Endothelial cell of umbilical vein (primary cell): ENCODE results near the gene NCR1. TPM values are rescaled to one million over a fixed set of nuclear protein-coding genes. Genes with fewer than 3 reads are reported as not detected.
"Not testable (repeated sequence)": the region's sequence is repeated elsewhere in the genome, so short reads cannot be mapped to it uniquely, and the experiment has no call there.

ENCODE experiments used
- BruUV-seq: library from RNA; stranded (reverse); fragments of 400-500 nt; replicated peaks from 2 replicates; lab custom pipeline; 2021; lab: Mats Ljungman, UMichigan
- CTCF ChIA-PET: fragments of 300-600, 350-600 bp; sonication (Branson Sonifier 250); formaldehyde crosslinking; loops from one replicate; lab custom pipeline; 2021; ENCODE audit warnings: antibody characterized with exemption, inconsistent platforms; lab: Charles Lee
- POLR2A ChIA-PET: fragments of 300-600, 350-600 bp; sonication (Branson Sonifier 250); formaldehyde crosslinking; loops from one replicate; lab custom pipeline; 2021; ENCODE audit warnings: antibody characterized with exemption, inconsistent platforms; lab: Charles Lee
- DNase-seq: peaks from one replicate; pipeline ENCODE4 v3.0.0-alpha.2; 2011; ENCODE audit warnings: low read depth, low spot score
- FAIRE-seq: peaks from 2 replicates; lab custom pipeline; 2011; peaks lifted over from hg19 to GRCh38; lab: Jason Lieb, UNC
- H2AFZ ChIP-seq: 2 replicates; pipeline ENCODE4 v1.6.0; 2012; ENCODE audit warnings: low read depth, low read length, control low read depth, inconsistent platforms
- H3K27ac ChIP-seq: 2 replicates; pipeline ENCODE4 v1.5.1; 2011; ENCODE audit warnings: low read depth, mild to moderate bottlenecking, control low read depth, low read length, moderate library complexity; ENCODE audit not compliant: insufficient read depth
- H3K27me3 ChIP-seq, 2 experiments: 2 replicates each; pipeline versions ENCODE4 v1.6.0 to v1.6.1; 2011; ENCODE audit warnings: low read length in 2 of 2, mixed read lengths in 1 of 2; ENCODE audit not compliant: control insufficient read depth in 2 of 2, insufficient read depth in 2 of 2
- H3K36me3 ChIP-seq, 2 experiments: 2 replicates in 1 of 2; 3 replicates in 1 of 2; pipeline ENCODE4 v1.5.1; 2011; ENCODE audit warnings: low read length in 2 of 2, mild to moderate bottlenecking in 1 of 2, moderate library complexity in 1 of 2; ENCODE audit not compliant: control insufficient read depth in 2 of 2, insufficient read depth in 2 of 2; ENCODE audit errors: extremely low read depth in 1 of 2
- H3K4me1 ChIP-seq: 3 replicates; pipeline ENCODE4 v1.5.1; 2011; ENCODE audit warnings: mild to moderate bottlenecking, low read length; ENCODE audit not compliant: control insufficient read depth, insufficient read depth; ENCODE audit errors: extremely low read depth
- H3K4me2 ChIP-seq: 2 replicates; pipeline ENCODE4 v1.6.1; 2011; ENCODE audit warnings: low read length, control low read depth, mixed read lengths; ENCODE audit not compliant: insufficient read depth
- H3K4me3 ChIP-seq, 3 experiments: fragments of 200-600 bp in 1 of 3; sonication (generic), shearing (Covaris generic) in 1 of 3; replicated peaks in 1 of 3; 2 replicates each; pipeline ENCODE4 v1.5.1; 2011 to 2016; ENCODE audit warnings: control low read depth in 3 of 3, low read length in 3 of 3, mild to moderate bottlenecking in 2 of 3, inconsistent platforms in 1 of 3, low read depth in 1 of 3, moderate library complexity in 1 of 3; ENCODE audit not compliant: insufficient read depth in 1 of 3
- H3K79me2 ChIP-seq: 2 replicates; pipeline ENCODE4 v1.6.0; 2012; ENCODE audit warnings: low read length, inconsistent platforms; ENCODE audit not compliant: control insufficient read depth, insufficient read depth
- H3K9ac ChIP-seq: replicated peaks from 2 replicates; pipeline ENCODE3; 2011; ENCODE audit warnings: low read length, control low read depth; ENCODE audit not compliant: insufficient read depth; ENCODE audit errors: extremely low read depth
- H3K9me1 ChIP-seq: replicated peaks from 3 replicates; pipeline ENCODE4 v1.6.0; 2011; ENCODE audit warnings: mild to moderate bottlenecking, low read length; ENCODE audit not compliant: control insufficient read depth, insufficient read depth; ENCODE audit errors: extremely low read depth
- H3K9me3 ChIP-seq: replicated peaks from 2 replicates; pipeline ENCODE4 v1.5.1; 2012; ENCODE audit warnings: low read length, inconsistent platforms; ENCODE audit not compliant: control insufficient read depth, insufficient read depth
- H4K20me1 ChIP-seq: replicated peaks from 2 replicates; pipeline ENCODE3; 2011; ENCODE audit warnings: mild to moderate bottlenecking, low read length; ENCODE audit not compliant: control insufficient read depth, insufficient read depth; ENCODE audit errors: extremely low read depth
- CTCF ChIP-seq, 2 donors: IDR thresholded peaks; 1 replicate in 1 of 2; 2 replicates in 1 of 2; pipeline ENCODE4 v1.5.1; 2011; ENCODE audit warnings: low read length in 2 of 2, mild to moderate bottlenecking in 2 of 2, moderate library complexity in 2 of 2, control low read depth in 1 of 2, inconsistent platforms in 1 of 2, low read depth in 1 of 2; ENCODE audit not compliant: insufficient read depth in 1 of 2; ENCODE audit errors: extremely low read depth in 1 of 2
- EZH2 ChIP-seq: IDR thresholded peaks from 2 replicates; pipeline ENCODE4 v1.6.1; 2012; ENCODE audit warnings: borderline replicate concordance, low read depth, mild to moderate bottlenecking, moderate library complexity, low read length, inconsistent platforms; ENCODE audit not compliant: severe bottlenecking
- FOS ChIP-seq: IDR thresholded peaks from 2 replicates; pipeline ENCODE4 v1.6.1; 2011; ENCODE audit warnings: mild to moderate bottlenecking, low read length, moderate library complexity, borderline replicate concordance; ENCODE audit not compliant: insufficient read depth
- GATA2 ChIP-seq: IDR thresholded peaks from 2 replicates; pipeline ENCODE4 v1.7.0; 2011; ENCODE audit warnings: low read depth, mild to moderate bottlenecking, moderate library complexity, mixed read lengths, low read length; ENCODE audit not compliant: insufficient read length, insufficient read depth
- JUN ChIP-seq: IDR thresholded peaks from 2 replicates; pipeline ENCODE4 v1.6.1; 2011; ENCODE audit warnings: borderline replicate concordance, low read depth; ENCODE audit not compliant: insufficient read length, insufficient read depth
- MAX ChIP-seq: IDR thresholded peaks from 2 replicates; pipeline ENCODE4 v1.6.1; 2011; ENCODE audit not compliant: insufficient read depth, insufficient read length
- MYC ChIP-seq: IDR thresholded peaks from one replicate; pipeline ENCODE4 v1.6.1; 2011; ENCODE audit warnings: mild to moderate bottlenecking, low read depth, low read length
- POLR2A ChIP-seq: IDR thresholded peaks from 2 replicates; pipeline ENCODE4 v1.6.1; 2012; ENCODE audit warnings: low read depth, mild to moderate bottlenecking, control low read depth, low read length
- POLR2AphosphoS5 ChIP-seq: IDR thresholded peaks from 2 replicates; pipeline ENCODE4 v1.6.1; 2012; ENCODE audit warnings: low read depth, mild to moderate bottlenecking, control low read depth, low read length, moderate library complexity; ENCODE audit not compliant: insufficient read depth
- dilution Hi-C: fragments of 300-500 bp; cut with MboI; formaldehyde crosslinking; loops from one replicate; pipeline ENCODE4 v1.15.0; 2019; ENCODE audit warnings: low sequenced_read_pairs; ENCODE audit not compliant: extremely low pct_ligation_motif_present
- intact Hi-C: fragments of 100-400 bp; cut with micrococcal nuclease; formaldehyde crosslinking; loops from one replicate; pipeline ENCODE4 v1.10.0; 2022
- polyA plus RNA-seq, 4 experiments: library from polyadenylated mRNA; depleted of rRNA in 3 of 4; stranded (reverse) in 3 of 4; unstranded in 1 of 4; fragments of >200 nt; gene quantifications; 2 replicates each; pipeline versions ENCODE4 v1.2.1 to v1.2.3, GENCODE V29; 2011 to 2012; ENCODE audit warnings: missing spikeins in 1 of 4
- total RNA-seq: library from RNA; stranded (reverse); gene quantifications from 2 replicates; pipeline ENCODE4 v1.2.3, GENCODE V29; 2021

NCR1 gene
- total and polyA plus RNA-seq, 2 donors (not counting 3 experiments of a cell fraction or from before 2014, with no cell fraction given): 0.44 to 0.76 TPM

- H3K9me1 ChIP-seq, intact Hi-C loops, CTCF ChIA-PET, H3K27me3 ChIP-seq, H3K36me3 ChIP-seq, H3K9ac ChIP-seq, DNase-seq, H3K27ac ChIP-seq, H2AFZ ChIP-seq, H3K4me3 ChIP-seq, FAIRE-seq, BruUV-seq, dilution Hi-C loops, H3K9me3 ChIP-seq, POLR2A ChIA-PET, H4K20me1 ChIP-seq, H3K4me2 ChIP-seq, H3K4me1 ChIP-seq, H3K79me2 ChIP-seq: not testable (repeated sequence)
These were observed 6.3 kb upstream of the NCR1 start for GRCh38 chr19:54899646-54900045.

GRCh38 chr19:54901153-54901552 is 4.8 kb upstream of the NCR1 start:
- H3K79me2 ChIP-seq, dilution Hi-C loops, POLR2A ChIA-PET, H3K4me1 ChIP-seq, H2AFZ ChIP-seq, H3K4me2 ChIP-seq, DNase-seq, H4K20me1 ChIP-seq, intact Hi-C loops, H3K9me1 ChIP-seq, FAIRE-seq, H3K9me3 ChIP-seq, H3K9ac ChIP-seq, H3K27ac ChIP-seq, H3K4me3 ChIP-seq, H3K27me3 ChIP-seq, H3K36me3 ChIP-seq, BruUV-seq: not testable (repeated sequence)
- CTCF ChIA-PET: interaction anchor here (1.0 kb wide), 1 partner anchor 19 kb away, joined by 3 read pairs; no protein-coding TSS in a partner anchor

GRCh38 chr19:54902061-54902460 is 3.9 kb upstream of the NCR1 start:
- intact Hi-C loops (no loop called here), dilution Hi-C loops (no loop called here)
- no TSS peak for BruUV-seq
- Histone ChIP-seq H3K9me1 (no peaks in the 10 kb centered on the region), H3K79me2 (no peaks in the 10 kb centered on the region), H3K4me3 (no peak overlapping the region), H2AFZ (no peak overlapping the region), H3K36me3 (no peaks in the 10 kb centered on the region), H3K27ac (no peak overlapping the region), H3K9ac (no peak overlapping the region), H3K4me1 (no peaks in the 10 kb centered on the region), H3K27me3 (no peaks in the 10 kb centered on the region), H3K9me3 (no peaks in the 10 kb centered on the region), H4K20me1 (no peaks in the 10 kb centered on the region), H3K4me2 (no peak overlapping the region)
- TF ChIP-seq EZH2 (no peak), FOS (no peak), POLR2A (no peak), MYC (no peak), JUN (no peak), CTCF (IDR thresholded peaks at IDR 0.05; ENCODE audit: extremely low read depth in 1 of 2, insufficient read depth in 1 of 2, low read depth in 1 of 2, low read length in 2 of 2) (no peak), GATA2 (no peak), MAX (no peak), POLR2AphosphoS5 (no peak)
- POLR2A ChIA-PET: no interaction called here
- FAIRE-seq (no peak), DNase-seq (no peak)
- CTCF ChIA-PET: interaction anchor here (0.7 to 1.0 kb wide), 2 partner anchors 20 to 21 kb away, joined by 3 to 4 read pairs; no protein-coding TSS in a partner anchor
